GM06990 (cell line): ENCODE measurements around the gene CYP2W1.

Experiments used
- DNase-seq: peaks from one replicate; pipeline ENCODE4 v3.0.0-alpha.2; 2011; ENCODE audit not compliant: insufficient read length; ENCODE audit errors: extremely low read depth
- H3K27me3 ChIP-seq: replicated peaks from 2 replicates; pipeline ENCODE4 v1.6.0; 2011; ENCODE audit warnings: low read length; ENCODE audit not compliant: control insufficient read depth, insufficient read depth
- H3K36me3 ChIP-seq: 2 replicates; pipeline ENCODE4 v1.5.1; 2011; ENCODE audit warnings: low read length; ENCODE audit not compliant: control insufficient read depth, insufficient read depth
- H3K4me3 ChIP-seq: replicated peaks from 2 replicates; pipeline ENCODE4 v1.5.1; 2011; ENCODE audit warnings: low read depth, mild to moderate bottlenecking, control low read depth, low read length
- TF ChIP-seq, protein P1 (sequence below): IDR thresholded peaks from 2 replicates; pipeline ENCODE4 v1.5.1; 2011; ENCODE audit warnings: low read length, control low read depth, mild to moderate bottlenecking, inconsistent platforms; ENCODE audit not compliant: insufficient read depth, poor library complexity, severe bottlenecking

Gene CYP2W1

GRCh38 chr7:1028044-1028770 is 45.2 kb downstream of the CYP2W1 start:
- DNase-seq, result peak; percentile 91
- TF ChIP-seq, protein P1, sequence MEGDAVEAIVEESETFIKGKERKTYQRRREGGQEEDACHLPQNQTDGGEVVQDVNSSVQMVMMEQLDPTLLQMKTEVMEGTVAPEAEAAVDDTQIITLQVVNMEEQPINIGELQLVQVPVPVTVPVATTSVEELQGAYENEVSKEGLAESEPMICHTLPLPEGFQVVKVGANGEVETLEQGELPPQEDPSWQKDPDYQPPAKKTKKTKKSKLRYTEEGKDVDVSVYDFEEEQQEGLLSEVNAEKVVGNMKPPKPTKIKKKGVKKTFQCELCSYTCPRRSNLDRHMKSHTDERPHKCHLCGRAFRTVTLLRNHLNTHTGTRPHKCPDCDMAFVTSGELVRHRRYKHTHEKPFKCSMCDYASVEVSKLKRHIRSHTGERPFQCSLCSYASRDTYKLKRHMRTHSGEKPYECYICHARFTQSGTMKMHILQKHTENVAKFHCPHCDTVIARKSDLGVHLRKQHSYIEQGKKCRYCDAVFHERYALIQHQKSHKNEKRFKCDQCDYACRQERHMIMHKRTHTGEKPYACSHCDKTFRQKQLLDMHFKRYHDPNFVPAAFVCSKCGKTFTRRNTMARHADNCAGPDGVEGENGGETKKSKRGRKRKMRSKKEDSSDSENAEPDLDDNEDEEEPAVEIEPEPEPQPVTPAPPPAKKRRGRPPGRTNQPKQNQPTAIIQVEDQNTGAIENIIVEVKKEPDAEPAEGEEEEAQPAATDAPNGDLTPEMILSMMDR, result no peak
- Histone ChIP-seq H3K27me3 (no peaks in the 10 kb centered on the region), H3K36me3 (peaks cover 10% of the 10 kb centered on the region), H3K4me3 (peak overlapping the region; percentile 74)

GRCh38 chr7:1028775-1029636 is 46.0 kb downstream of the CYP2W1 start:
- peak overlapping the region; percentile 74 for H3K4me3 ChIP-seq
- TF ChIP-seq, protein P1, result no peak
- DNase-seq, result no peak

DNA sequence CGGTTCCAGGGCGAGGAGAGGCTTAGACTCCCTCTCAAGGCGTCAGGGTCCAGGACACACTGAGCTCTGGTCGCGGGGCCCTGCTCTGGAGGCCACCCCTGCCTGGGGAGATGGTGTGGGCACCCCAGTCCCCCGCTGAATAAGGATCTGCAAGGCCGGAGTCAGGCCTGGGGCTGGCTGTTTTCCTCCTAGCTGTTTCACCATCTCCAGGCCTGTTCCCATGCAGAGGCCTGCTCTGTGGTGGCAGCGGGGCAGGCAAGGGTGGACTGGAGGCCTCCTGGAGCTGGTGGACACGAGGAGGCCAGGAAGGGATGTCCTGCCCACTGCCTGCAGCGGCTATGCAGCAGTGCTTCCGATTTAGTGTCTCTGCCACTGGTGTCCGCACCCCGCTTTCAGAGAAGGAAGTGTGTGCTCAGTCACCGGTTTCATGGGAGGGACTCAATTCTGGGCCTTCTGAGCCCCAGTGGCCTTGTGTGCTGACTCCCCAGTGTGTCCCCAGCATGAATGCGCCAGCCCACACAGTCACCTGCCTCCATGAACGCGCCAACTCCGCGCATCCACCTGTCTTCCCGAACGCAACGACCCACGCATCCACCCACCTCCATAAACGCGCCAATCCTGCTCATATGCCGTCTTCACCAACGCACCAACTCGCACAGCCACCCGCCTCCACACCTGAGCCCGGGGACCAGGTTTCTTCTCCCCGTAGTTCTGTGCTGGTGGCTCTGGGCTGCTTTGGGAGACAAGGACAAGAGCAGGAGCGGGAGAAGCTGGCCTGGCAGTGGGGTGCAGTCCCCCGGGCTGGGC is 46.9 kb downstream of the CYP2W1 start:
- Histone ChIP-seq H3K27me3 (no peaks in the 10 kb centered on the region), H3K4me3 (no peak overlapping the region), H3K36me3 (peaks cover 9% of the 10 kb centered on the region)
- TF ChIP-seq, protein P1, result no peak
- no peak for DNase-seq

More at GRCh38 chr7:1028775-1029636, 46.0 kb downstream of the CYP2W1 start:
- Histone ChIP-seq H3K36me3 (peaks cover 10% of the 10 kb centered on the region), H3K27me3 (no peaks in the 10 kb centered on the region)

GRCh38 chr7:1030444-1031070 is 47.6 kb downstream of the CYP2W1 start:
- Histone ChIP-seq H3K27me3 (no peaks in the 10 kb centered on the region), H3K4me3 (no peak overlapping the region), H3K36me3 (peaks cover 6% of the 10 kb centered on the region)
- TF ChIP-seq, protein P1, result no peak
- no peak for DNase-seq

- TF ChIP-seq, protein P1, result no peak
- no peak for DNase-seq
- H3K4me3 ChIP-seq, result no peak overlapping the region
- no peaks in the 10 kb centered on the region for H3K27me3 ChIP-seq
- H3K36me3 ChIP-seq, result no peaks in the 10 kb centered on the region; the same call in 1 of the 2 replicates
Measured at GRCh38 chr7:1031716-1032455, 48.9 kb downstream of the CYP2W1 start.
